Common myeloid progenitor, CD34-positive (primary cell): ENCODE data around the gene ROCK1. TPM values are rescaled to one million over a fixed set of nuclear protein-coding genes. Genes with fewer than 3 reads are reported as not detected.
"Not testable (repeated sequence)": the region's sequence is repeated elsewhere in the genome, so short reads cannot be mapped to it uniquely, and the experiment has no call there.

ENCODE experiments used
- CTCF ChIA-PET: fragments of 350-600 bp; sonication (Branson Sonifier 250); formaldehyde crosslinking; loops from one replicate; lab custom pipeline; 2021; ENCODE audit warnings: antibody characterized with exemption; lab: Charles Lee
- POLR2A ChIA-PET: fragments of 350-600 bp; sonication (Branson Sonifier 250); formaldehyde crosslinking; loops from one replicate; lab custom pipeline; 2021; ENCODE audit warnings: antibody characterized with exemption; lab: Charles Lee
- DNase-seq, 3 donors: peaks; one replicate each; pipeline versions ENCODE4 v3.0.0 to v3.0.0-alpha.2; 2013
- H3K27ac ChIP-seq, 2 experiments: 1 replicate in 1 of 2; 2 replicates in 1 of 2; pipeline ENCODE4 v1.7.0; 2013; ENCODE audit warnings: inconsistent platforms in 2 of 2, low read length in 2 of 2, mild to moderate bottlenecking in 2 of 2, low read depth in 1 of 2, moderate library complexity in 1 of 2; ENCODE audit not compliant: severe bottlenecking in 2 of 2, insufficient read depth in 1 of 2, poor library complexity in 1 of 2
- H3K27me3 ChIP-seq, 5 experiments: replicated peaks in 2 of 5; 1 replicate in 3 of 5; 2 replicates in 2 of 5; pipeline versions ENCODE4 v1.6.1 to v1.7.0; 2013; ENCODE audit warnings: low read length in 4 of 5, mild to moderate bottlenecking in 2 of 5, moderate library complexity in 2 of 5, inconsistent platforms in 1 of 5; ENCODE audit not compliant: insufficient read depth in 5 of 5, control insufficient read depth in 4 of 5
- H3K36me3 ChIP-seq, 4 experiments: 1 replicate in 2 of 4; 2 replicates in 2 of 4; pipeline versions ENCODE4 v1.6.1 to v1.7.0; 2013; ENCODE audit warnings: low read length in 3 of 4, control low read depth in 1 of 4, mild to moderate bottlenecking in 1 of 4; ENCODE audit not compliant: control insufficient read depth in 4 of 4, insufficient read depth in 4 of 4
- H3K4me1 ChIP-seq, 4 experiments: 1 replicate in 3 of 4; 2 replicates in 1 of 4; pipeline versions ENCODE4 v1.6.1 to v1.7.1; 2013; ENCODE audit warnings: low read length in 3 of 4, mild to moderate bottlenecking in 3 of 4, control low read depth in 1 of 4, inconsistent platforms in 1 of 4, moderate library complexity in 1 of 4; ENCODE audit not compliant: control insufficient read depth in 4 of 4, insufficient read depth in 4 of 4; ENCODE audit errors: control extremely low read depth in 1 of 4
- H3K4me3 ChIP-seq, 7 experiments: 1 replicate in 4 of 7; 2 replicates in 3 of 7; pipeline versions ENCODE4 v1.5.1 to v1.7.0; 2013; ENCODE audit warnings: mild to moderate bottlenecking in 7 of 7, low read length in 6 of 7, moderate library complexity in 6 of 7, inconsistent platforms in 2 of 7, low read depth in 2 of 7, control low read depth in 1 of 7; ENCODE audit not compliant: insufficient read depth in 4 of 7, control insufficient read depth in 1 of 7; ENCODE audit errors: extremely low read depth in 1 of 7
- H3K9me3 ChIP-seq, 5 experiments: 1 replicate in 4 of 5; 2 replicates in 1 of 5; pipeline versions ENCODE4 v1.6.1 to v1.7.1; 2013; ENCODE audit warnings: low read length in 4 of 5, mild to moderate bottlenecking in 2 of 5, inconsistent platforms in 1 of 5, low read depth in 1 of 5, moderate library complexity in 1 of 5; ENCODE audit not compliant: control insufficient read depth in 4 of 5, insufficient read depth in 2 of 5; ENCODE audit errors: control extremely low read depth in 1 of 5
- WGBS: methylation state at CpG from one replicate; pipeline ENCODE4 v1.1.5; 2013; ENCODE audit not compliant: insufficient coverage; 5-methylcytosine and 5-hydroxymethylcytosine counted together
- polyA plus RNA-seq: library from polyadenylated mRNA; unstranded; fragments of 120-200 nt; gene quantifications from one replicate; pipeline ENCODE4 v1.2.1, GENCODE V29; 2013

ROCK1 gene
- polyA plus RNA-seq, result 87.7 TPM

DNA sequence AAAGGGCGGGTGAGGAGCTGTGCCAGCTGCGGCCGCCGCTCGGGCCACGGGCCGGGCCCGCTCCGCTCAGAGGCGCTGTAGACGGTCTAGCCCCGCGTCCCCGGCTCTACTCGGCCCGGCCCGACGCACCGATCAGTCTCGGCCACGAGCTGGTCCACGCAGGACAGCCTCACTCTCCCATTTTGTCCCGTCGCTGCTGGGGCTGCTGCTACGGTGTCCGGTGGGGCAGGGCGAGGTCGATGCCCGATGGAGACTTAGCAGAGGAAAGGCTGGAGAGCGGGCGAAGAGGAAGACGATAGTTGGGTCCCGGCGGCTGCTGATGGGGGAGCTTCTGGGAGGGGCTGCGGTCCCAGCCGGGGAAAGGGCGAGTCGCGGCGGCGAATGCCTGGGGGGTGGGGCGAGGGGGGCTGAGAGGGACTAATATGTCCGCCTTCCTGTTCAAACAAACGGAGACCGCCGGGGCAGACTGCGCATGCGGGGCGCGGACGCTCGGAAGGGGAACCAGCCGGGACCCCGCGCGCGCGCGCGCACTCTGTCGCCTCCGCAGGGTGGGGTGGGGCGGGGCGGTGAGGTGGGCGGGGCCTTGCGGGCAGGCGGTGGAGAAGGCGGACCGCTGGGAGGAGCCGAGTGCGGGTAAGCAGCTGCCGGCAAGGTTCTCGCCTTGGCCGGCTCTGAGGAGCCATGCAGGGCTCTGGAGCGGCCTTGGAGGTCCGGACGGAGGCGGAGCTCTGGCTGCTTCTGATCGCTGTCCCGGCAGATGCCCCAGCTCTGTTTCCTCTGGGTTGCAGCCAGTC, at the start of gene ROCK1:
Gene ROCK1 (minus strand): TSS at position 468 of the 794 bp plus-strand sequence. CDS start 903 bp downstream, outside the sequence.
- no peaks in the 10 kb centered on the region for H3K27me3 ChIP-seq
- no peaks in the 10 kb centered on the region for H3K36me3 ChIP-seq
- ChIA-PET CTCF (interaction anchor here (0.7 to 1.1 kb wide), 3 partner anchors 12 to 92 kb away, joined by 3 read pairs; no protein-coding TSS in a partner anchor), POLR2A (interaction anchor here (0.8 kb wide), 1 partner anchor 22 kb away, joined by 3 read pairs; no protein-coding TSS in a partner anchor)
- no peaks in the 10 kb centered on the region for H3K9me3 ChIP-seq
- peak; percentile 96 to 98 (median 98) for DNase-seq
- peak within 1 kb of the TSS; percentile 86 to 93 for H3K27ac ChIP-seq
- peak within 1 kb of the TSS; percentile 76 to 99 (median 95) for H3K4me3 ChIP-seq
- WGBS, result 0% methylated on average over 63 of the region's 80 CpGs
- H3K4me1 ChIP-seq, result peaks cover 8 to 39% (median 23%) of the 10 kb centered on the region in 4 experiments

DNA sequence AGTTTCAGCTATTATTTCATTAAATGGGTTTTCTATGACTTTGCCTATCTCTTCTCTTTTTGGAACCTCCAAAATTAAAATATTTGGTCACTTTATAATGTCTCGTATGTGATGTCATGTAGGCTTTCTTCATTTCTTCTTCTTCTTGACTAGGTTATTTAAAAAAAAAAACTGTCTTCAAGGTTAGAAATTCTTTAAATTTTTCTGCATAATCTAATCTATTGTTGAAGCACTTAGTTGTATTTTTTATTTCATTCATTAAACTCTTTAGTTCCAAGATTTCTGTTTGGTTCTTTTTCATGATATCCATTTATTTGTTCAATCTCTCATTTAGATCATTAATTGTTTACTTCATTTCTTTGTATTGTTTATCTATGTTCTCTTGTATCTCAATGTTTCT, 43.8 kb upstream of the ROCK1 start:
- Histone ChIP-seq H3K27me3 (no peaks in the 10 kb centered on the region), H3K9me3 (peaks cover 1 to 20% (median 7%) of the 10 kb centered on the region in 5 experiments), H3K4me3 (no peak overlapping the region), H3K4me1 (no peaks in the 10 kb centered on the region), H3K36me3 (no peaks in the 10 kb centered on the region), H3K27ac (no peak overlapping the region)
- DNase-seq, result no peak
- no CpG with 5 or more reads among the region's 1 CpG for WGBS
- POLR2A ChIA-PET, result no interaction called here
- CTCF ChIA-PET, result no interaction called here

DNA sequence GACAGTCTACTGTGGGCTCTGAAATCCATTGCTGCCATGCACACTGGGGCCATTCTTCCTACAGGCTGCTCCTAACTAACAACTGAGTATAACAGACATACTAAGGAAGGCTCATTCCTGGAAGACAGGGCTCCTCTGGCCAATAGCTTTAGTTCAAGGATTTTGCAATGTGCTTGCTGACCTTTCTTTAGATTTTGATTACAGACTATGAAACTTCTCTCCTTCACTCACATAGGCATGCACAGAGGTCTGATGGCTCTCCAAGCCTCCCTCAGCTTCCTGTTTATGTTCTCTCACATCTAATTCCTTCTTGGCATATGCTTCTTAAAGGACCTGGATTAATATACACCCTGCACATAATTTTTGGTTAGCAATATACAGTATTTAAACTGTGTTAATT, 34.4 kb upstream of the ROCK1 start:
- CTCF ChIA-PET, result no interaction called here
- POLR2A ChIA-PET, result no interaction called here
- H3K4me3 ChIP-seq, result no peak overlapping the region
- no peaks in the 10 kb centered on the region for H3K27me3 ChIP-seq
- H3K9me3 ChIP-seq, result no peaks in the 10 kb centered on the region
- H3K4me1 ChIP-seq, result no peaks in the 10 kb centered on the region
- no peaks in the 10 kb centered on the region for H3K36me3 ChIP-seq
- no peak overlapping the region for H3K27ac ChIP-seq
- DNase-seq, result no peak

DNA sequence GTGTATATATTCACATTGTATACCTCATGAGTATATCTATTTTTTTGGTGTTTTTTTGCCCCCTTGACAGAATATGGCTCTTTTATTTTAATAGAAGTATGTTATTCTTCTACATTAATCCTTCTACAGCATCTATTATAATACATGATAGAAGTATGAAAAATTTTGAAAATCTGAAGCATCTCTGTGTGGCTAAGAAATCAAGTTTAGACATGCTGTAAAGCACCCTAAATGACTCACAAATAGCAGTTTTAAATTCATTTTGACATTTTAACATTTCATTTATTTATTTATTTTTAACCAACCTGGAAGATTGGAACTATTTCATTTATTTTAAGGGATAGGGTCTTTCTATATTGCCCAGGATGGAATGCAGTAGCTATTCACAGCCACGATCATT, 33.8 kb upstream of the ROCK1 start:
- CTCF ChIA-PET, result no interaction called here
- POLR2A ChIA-PET, result no interaction called here
- Histone ChIP-seq H3K36me3 (no peaks in the 10 kb centered on the region), H3K4me3 (no peak overlapping the region), H3K27ac (no peak overlapping the region), H3K9me3 (no peaks in the 10 kb centered on the region), H3K4me1 (no peaks in the 10 kb centered on the region), H3K27me3 (no peaks in the 10 kb centered on the region)
- WGBS, result no CpG with 5 or more reads among the region's 1 CpG
- DNase-seq, result no peak

DNA sequence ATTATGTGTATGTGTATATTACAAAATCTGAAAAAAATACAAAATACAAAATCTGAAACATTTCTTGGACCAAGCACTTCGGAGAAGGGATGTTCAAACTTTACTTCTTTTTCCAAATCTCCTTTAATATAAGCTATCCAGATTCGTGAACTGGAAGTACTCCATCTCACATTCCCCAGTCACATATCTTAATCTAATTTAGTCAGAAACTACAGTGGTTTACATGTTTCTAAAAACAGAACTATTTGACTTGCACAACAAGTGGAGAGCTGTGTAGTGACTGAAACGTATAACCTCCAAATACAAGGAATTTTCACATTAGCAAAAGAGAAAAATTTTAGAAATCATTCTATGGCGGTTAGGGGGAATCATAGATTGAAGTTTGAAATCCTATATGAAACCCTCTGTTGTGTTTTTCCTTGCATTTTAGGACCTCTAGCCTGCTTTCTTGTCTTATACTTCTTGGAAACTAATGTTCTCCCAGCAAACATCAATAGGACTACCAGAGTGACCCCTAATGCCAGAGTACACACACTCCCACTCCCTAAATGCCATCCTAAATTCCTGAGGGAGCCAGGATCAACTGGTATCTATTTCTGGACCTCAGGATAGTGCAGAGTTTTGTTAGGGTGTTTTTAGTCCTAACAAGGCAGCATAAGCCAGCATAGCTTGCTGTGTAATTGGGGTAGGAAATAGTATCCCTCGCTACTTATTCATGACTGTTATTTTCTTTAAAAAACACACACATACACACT, 30.2 kb upstream of the ROCK1 start:
- no peak for DNase-seq
- H3K9me3 ChIP-seq, result no peaks in the 10 kb centered on the region
- H3K36me3 ChIP-seq, result no peaks in the 10 kb centered on the region
- H3K4me3 ChIP-seq, result no peak overlapping the region
- WGBS, result 89% methylated on average over 1 of the region's 5 CpGs
- H3K27ac ChIP-seq, result no peak overlapping the region
- POLR2A ChIA-PET, result no interaction called here
- CTCF ChIA-PET, result interaction anchor here (1.6 kb wide), 1 partner anchor 10 kb away, joined by 5 read pairs; no protein-coding TSS in a partner anchor
- H3K4me1 ChIP-seq, result no peaks in the 10 kb centered on the region
- H3K27me3 ChIP-seq, result no peaks in the 10 kb centered on the region

DNA sequence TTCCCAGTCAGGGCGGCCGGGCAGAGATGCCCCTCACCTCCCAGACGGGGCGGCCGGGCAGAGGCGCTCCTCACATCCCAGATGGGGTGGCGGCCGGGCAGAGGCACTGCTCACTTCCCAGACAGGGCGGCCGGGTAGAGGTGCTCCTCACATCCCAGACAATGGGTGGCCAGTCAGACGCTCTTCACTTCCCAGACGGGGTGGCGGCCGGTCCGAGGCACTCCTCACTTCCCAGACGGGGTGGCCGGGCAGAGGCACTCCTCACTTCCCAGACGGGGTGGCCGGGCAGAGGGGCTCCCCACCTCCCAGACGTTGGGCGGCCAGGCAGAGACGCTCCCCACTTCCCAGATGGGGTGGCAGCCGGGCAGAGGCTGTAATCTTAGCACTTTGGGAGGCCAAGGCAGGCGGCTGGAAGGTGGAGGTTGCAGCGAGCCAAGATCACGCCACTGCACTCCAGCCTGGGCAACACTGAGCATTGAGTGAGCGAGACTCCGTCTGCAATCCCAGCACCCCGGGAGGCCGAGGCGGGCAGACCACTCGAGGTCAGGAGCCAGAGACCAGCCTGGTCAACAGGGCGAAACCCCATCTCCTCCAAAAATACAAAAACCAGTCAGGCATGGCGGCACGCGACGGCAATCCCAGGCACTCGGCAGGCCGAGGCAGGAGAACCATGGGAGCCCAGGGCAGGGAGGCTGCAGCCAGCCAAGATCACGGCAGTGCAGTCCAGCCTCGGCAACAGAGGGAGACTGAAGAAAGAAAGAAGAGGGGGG, 26.3 kb upstream of the ROCK1 start:
- H3K4me3 ChIP-seq, H3K27ac ChIP-seq, DNase-seq, CTCF ChIA-PET, H3K4me1 ChIP-seq, H3K36me3 ChIP-seq, H3K27me3 ChIP-seq, POLR2A ChIA-PET, H3K9me3 ChIP-seq: not testable (repeated sequence)
- 98% methylated on average over 29 of the region's 41 CpGs for WGBS
